ENCODE measurements around the gene PURA. TPM values are rescaled to one million over a fixed set of nuclear protein-coding genes. Genes with fewer than 3 reads are reported as not detected.
A peak's percentile ranks its signal among the peaks of the same experiment; 100 is the strongest.

Gene PURA
- total and polyA plus RNA-seq, 2 of the 13 experiments (the other 11 are each of a cell fraction or from before 2014, with no cell fraction given), result 2.0 to 5.0 TPM

GRCh38 chr5:140174465-140175366 lies 60.8 kb downstream of the PURA start, which contains the start of gene CYSTM1 (continued):
- TF ChIP-seq ZBTB37 (CRISPR knock-in tag; IDR thresholded peaks at IDR 0.05) (no peak), ARNT2 (CRISPR knock-in tag; IDR thresholded peaks at IDR 0.05; ENCODE audit: low read depth) (no peak), NRL (CRISPR knock-in tag; IDR thresholded peaks at IDR 0.05; ENCODE audit: borderline replicate concordance) (peak; percentile 88), EP300 (IDR thresholded peaks at IDR 0.05; ENCODE audit: low read depth in 2 of 2, low read length in 2 of 2) (no peak), EP300 (CRISPR knock-in tag; IDR thresholded peaks at IDR 0.05; ENCODE audit: borderline replicate concordance) (no peak), GABPB1 (CRISPR knock-in tag; IDR thresholded peaks at IDR 0.05) (peak; percentile 92), FOXJ3 (CRISPR knock-in tag; IDR thresholded peaks at IDR 0.05; ENCODE audit: borderline replicate concordance) (0 out of 2 replicates have a peak, but pooled peaks have one; percentile 29), MNT (IDR thresholded peaks at IDR 0.05) (peak; percentile 53), FOXO4 (CRISPR knock-in tag; conservative IDR thresholded peaks at IDR 0.05) (no peak), RFX5 (IDR thresholded peaks at IDR 0.05; ENCODE audit: low read depth, low read length) (peak; percentile 33; the same call in 1 of the 2 replicates), PAF1 (CRISPR knock-in tag; IDR thresholded peaks at IDR 0.05) (no peak), ZSCAN21 (CRISPR knock-in tag; IDR thresholded peaks at IDR 0.05; ENCODE audit: borderline replicate concordance) (peak; percentile 43; the same call in 1 of the 2 replicates), POGZ (CRISPR knock-in tag; IDR thresholded peaks at IDR 0.05) (no peak; the same call in 1 of the 2 replicates), EED (CRISPR knock-in tag; IDR thresholded peaks at IDR 0.05) (0 out of 2 replicates have a peak, but pooled peaks have one; percentile 51), NCOA2 (CRISPR knock-in tag; IDR thresholded peaks at IDR 0.05) (peak; percentile 30; the same call in 1 of the 2 replicates), KDM3A (CRISPR knock-in tag; IDR thresholded peaks at IDR 0.05; ENCODE audit: low read depth) (peak; percentile 53; the same call in 1 of the 2 replicates), ZNF83 (CRISPR knock-in tag; IDR thresholded peaks at IDR 0.05; ENCODE audit: borderline replicate concordance) (no peak)
- TF ChIP-seq, protein P1, sequence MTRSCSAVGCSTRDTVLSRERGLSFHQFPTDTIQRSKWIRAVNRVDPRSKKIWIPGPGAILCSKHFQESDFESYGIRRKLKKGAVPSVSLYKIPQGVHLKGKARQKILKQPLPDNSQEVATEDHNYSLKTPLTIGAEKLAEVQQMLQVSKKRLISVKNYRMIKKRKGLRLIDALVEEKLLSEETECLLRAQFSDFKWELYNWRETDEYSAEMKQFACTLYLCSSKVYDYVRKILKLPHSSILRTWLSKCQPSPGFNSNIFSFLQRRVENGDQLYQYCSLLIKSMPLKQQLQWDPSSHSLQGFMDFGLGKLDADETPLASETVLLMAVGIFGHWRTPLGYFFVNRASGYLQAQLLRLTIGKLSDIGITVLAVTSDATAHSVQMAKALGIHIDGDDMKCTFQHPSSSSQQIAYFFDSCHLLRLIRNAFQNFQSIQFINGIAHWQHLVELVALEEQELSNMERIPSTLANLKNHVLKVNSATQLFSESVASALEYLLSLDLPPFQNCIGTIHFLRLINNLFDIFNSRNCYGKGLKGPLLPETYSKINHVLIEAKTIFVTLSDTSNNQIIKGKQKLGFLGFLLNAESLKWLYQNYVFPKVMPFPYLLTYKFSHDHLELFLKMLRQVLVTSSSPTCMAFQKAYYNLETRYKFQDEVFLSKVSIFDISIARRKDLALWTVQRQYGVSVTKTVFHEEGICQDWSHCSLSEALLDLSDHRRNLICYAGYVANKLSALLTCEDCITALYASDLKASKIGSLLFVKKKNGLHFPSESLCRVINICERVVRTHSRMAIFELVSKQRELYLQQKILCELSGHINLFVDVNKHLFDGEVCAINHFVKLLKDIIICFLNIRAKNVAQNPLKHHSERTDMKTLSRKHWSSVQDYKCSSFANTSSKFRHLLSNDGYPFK (CRISPR knock-in tag; IDR thresholded peaks at IDR 0.05; ENCODE audit: borderline replicate concordance), result peak; percentile 19; the same call in 1 of the 2 replicates
- TF ChIP-seq, protein P2, sequence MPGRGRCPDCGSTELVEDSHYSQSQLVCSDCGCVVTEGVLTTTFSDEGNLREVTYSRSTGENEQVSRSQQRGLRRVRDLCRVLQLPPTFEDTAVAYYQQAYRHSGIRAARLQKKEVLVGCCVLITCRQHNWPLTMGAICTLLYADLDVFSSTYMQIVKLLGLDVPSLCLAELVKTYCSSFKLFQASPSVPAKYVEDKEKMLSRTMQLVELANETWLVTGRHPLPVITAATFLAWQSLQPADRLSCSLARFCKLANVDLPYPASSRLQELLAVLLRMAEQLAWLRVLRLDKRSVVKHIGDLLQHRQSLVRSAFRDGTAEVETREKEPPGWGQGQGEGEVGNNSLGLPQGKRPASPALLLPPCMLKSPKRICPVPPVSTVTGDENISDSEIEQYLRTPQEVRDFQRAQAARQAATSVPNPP (CRISPR knock-in tag; IDR thresholded peaks at IDR 0.05), result peak; percentile 47; the same call in 1 of the 2 replicates
